H9 (cell line): ENCODE data around the gene HBG2. TPM values are rescaled to one million over a fixed set of nuclear protein-coding genes. Genes with fewer than 3 reads are reported as not detected.

Experiments
- DNase-seq: peaks from one replicate; pipeline ENCODE4 v3.0.0-alpha.2; 2017
- H2AFZ ChIP-seq: one replicate; pipeline ENCODE4 v1.6.1; 2013; ENCODE audit warnings: mild to moderate bottlenecking, low read length, control low read depth, moderate library complexity
- H2AK5ac ChIP-seq: 2 replicates; pipeline ENCODE4 v1.6.1; 2013; ENCODE audit warnings: low read length, control low read depth, mixed read lengths; ENCODE audit not compliant: insufficient read length
- H2BK120ac ChIP-seq: one replicate; pipeline ENCODE4 v1.6.1; 2013; ENCODE audit warnings: low read depth, mild to moderate bottlenecking, low read length, control low read depth, inconsistent platforms; ENCODE audit not compliant: poor library complexity, severe bottlenecking
- H2BK12ac ChIP-seq: 2 replicates; pipeline ENCODE4 v1.6.1; 2013; ENCODE audit warnings: low read length, control low read depth, mixed read lengths, low read depth; ENCODE audit not compliant: insufficient read length
- H2BK15ac ChIP-seq: 2 replicates; pipeline ENCODE4 v1.6.1; 2013; ENCODE audit warnings: low read depth, low read length, control low read depth
- H2BK20ac ChIP-seq: one replicate; pipeline ENCODE4 v1.6.1; 2013; ENCODE audit warnings: low read depth, mild to moderate bottlenecking, low read length, control low read depth, inconsistent platforms; ENCODE audit not compliant: poor library complexity, severe bottlenecking
- H2BK5ac ChIP-seq: 2 replicates; pipeline ENCODE4 v1.6.1; 2013; ENCODE audit warnings: low read length, control low read depth, mixed read lengths; ENCODE audit not compliant: insufficient read length
- H3K14ac ChIP-seq: 2 replicates; pipeline ENCODE4 v1.6.1; 2013; ENCODE audit warnings: low read length, control low read depth; ENCODE audit not compliant: insufficient read depth
- H3K18ac ChIP-seq: 2 replicates; pipeline ENCODE4 v1.6.1; 2013; ENCODE audit warnings: low read depth, mild to moderate bottlenecking, mixed read lengths, low read length, control low read depth; ENCODE audit not compliant: insufficient read length
- H3K23ac ChIP-seq: 2 replicates; pipeline ENCODE4 v1.6.1; 2013; ENCODE audit warnings: low read length, control low read depth, mixed read lengths, low read depth; ENCODE audit not compliant: insufficient read length
- H3K23me2 ChIP-seq: 2 replicates; pipeline ENCODE4 v1.6.1; 2013; ENCODE audit warnings: low read depth, mild to moderate bottlenecking, mixed read lengths, low read length, control low read depth; ENCODE audit not compliant: insufficient read length, poor library complexity, severe bottlenecking
- H3K27ac ChIP-seq: 2 replicates; pipeline ENCODE4 v1.5.1; 2013; ENCODE audit warnings: low read length, control low read depth, mixed read lengths, low read depth; ENCODE audit not compliant: insufficient read length
- H3K27me3 ChIP-seq: 2 replicates; pipeline ENCODE4 v1.6.1; 2013; ENCODE audit warnings: low read length, control low read depth, inconsistent platforms; ENCODE audit not compliant: insufficient read depth
- H3K4ac ChIP-seq: 2 replicates; pipeline ENCODE4 v1.6.1; 2013; ENCODE audit warnings: low read depth, mild to moderate bottlenecking, control low read depth, inconsistent platforms, low read length, moderate library complexity
- H3K4me1 ChIP-seq: 2 replicates; pipeline ENCODE4 v1.6.1; 2013; ENCODE audit warnings: low read length, control low read depth, inconsistent platforms; ENCODE audit not compliant: insufficient read depth
- H3K4me2 ChIP-seq: 2 replicates; pipeline ENCODE4 v1.6.1; 2013; ENCODE audit warnings: low read length, control low read depth, mixed read lengths; ENCODE audit not compliant: insufficient read length, insufficient read depth
- H3K56ac ChIP-seq: 2 replicates; pipeline ENCODE4 v1.6.1; 2013; ENCODE audit warnings: low read depth, mild to moderate bottlenecking, mixed read lengths, low read length, control low read depth; ENCODE audit not compliant: insufficient read length
- H3K79me1 ChIP-seq: 2 replicates; pipeline ENCODE4 v1.6.1; 2013; ENCODE audit warnings: low read depth, mild to moderate bottlenecking, moderate library complexity, low read length, control low read depth, inconsistent platforms; ENCODE audit not compliant: insufficient read depth, poor library complexity, severe bottlenecking
- H3K79me2 ChIP-seq: 2 replicates; pipeline ENCODE4 v1.6.1; 2013; ENCODE audit warnings: low read length, control low read depth, inconsistent platforms; ENCODE audit not compliant: insufficient read depth
- H3K9ac ChIP-seq: 2 replicates; pipeline ENCODE4 v1.6.1; 2013; ENCODE audit warnings: low read length, control low read depth, mixed read lengths; ENCODE audit not compliant: insufficient read length; ENCODE audit errors: extremely low read depth
- H3K9me3 ChIP-seq: one replicate; pipeline ENCODE4 v1.6.1; 2013; ENCODE audit warnings: low read depth, low read length, inconsistent platforms; ENCODE audit not compliant: control insufficient read depth
- H3T11ph ChIP-seq: one replicate; pipeline ENCODE4 v1.6.1; 2013; ENCODE audit warnings: mild to moderate bottlenecking, low read length, control low read depth, inconsistent platforms
- H4K20me1 ChIP-seq: one replicate; pipeline ENCODE4 v1.6.1; 2013; ENCODE audit not compliant: control insufficient read depth, insufficient read length, insufficient read depth
- H4K5ac ChIP-seq: 2 replicates; pipeline ENCODE4 v1.6.1; 2013; ENCODE audit warnings: low read depth, mild to moderate bottlenecking, mixed read lengths, low read length, control low read depth; ENCODE audit not compliant: insufficient read length
- H4K8ac ChIP-seq: replicated peaks from 2 replicates; pipeline ENCODE4 v1.6.1; 2013; ENCODE audit warnings: low read length, control low read depth, mixed read lengths, low read depth; ENCODE audit not compliant: insufficient read length
- H4K91ac ChIP-seq: 2 replicates; pipeline ENCODE4 v1.6.1; 2013; ENCODE audit warnings: low read depth, mild to moderate bottlenecking, moderate library complexity, mixed read lengths, low read length, control low read depth; ENCODE audit not compliant: insufficient read length
- H3K27ac Mint-ChIP-seq, 3 experiments: 2 replicates in 2 of 3; 3 replicates in 1 of 3; pipeline ENCODE4 v1.8.0; 2020 to 2021; ENCODE audit warnings: mixed read lengths in 3 of 3, mild to moderate bottlenecking in 1 of 3, moderate library complexity in 1 of 3
- H3K27me3 Mint-ChIP-seq: 2 replicates; pipeline ENCODE4 v1.8.0; 2021; ENCODE audit warnings: low read depth, mild to moderate bottlenecking, moderate library complexity, mixed read lengths
- H3K36me3 Mint-ChIP-seq, 3 experiments: 2 replicates in 2 of 3; 3 replicates in 1 of 3; pipeline ENCODE4 v1.8.0; 2020 to 2021; ENCODE audit warnings: low read depth in 3 of 3, mixed read lengths in 3 of 3; ENCODE audit not compliant: insufficient read depth in 1 of 3
- H3K4me1 Mint-ChIP-seq, 2 experiments: 2 replicates each; pipeline ENCODE4 v1.8.0; 2020; ENCODE audit warnings: mixed read lengths in 2 of 2
- H3K4me3 Mint-ChIP-seq, 2 experiments: 2 replicates in 1 of 2; 3 replicates in 1 of 2; pipeline ENCODE4 v1.8.0; 2020 to 2021; ENCODE audit warnings: mild to moderate bottlenecking in 2 of 2, mixed read lengths in 2 of 2, moderate library complexity in 1 of 2
- H3K9me3 Mint-ChIP-seq, 2 experiments: 2 replicates in 1 of 2; 3 replicates in 1 of 2; pipeline ENCODE4 v1.8.0; 2020; ENCODE audit warnings: mild to moderate bottlenecking in 2 of 2, mixed read lengths in 2 of 2, moderate library complexity in 1 of 2
- CTCF ChIP-seq: fragments of 200-600 bp; sonication (generic); conservative IDR thresholded peaks from 3 replicates; pipeline ENCODE4 v1.8.0; 2021; ENCODE audit warnings: antibody characterized with exemption, mild to moderate bottlenecking
- WGBS: extraction: QIAGEN DNeasy Blood & Tissue Kit; methylation state at CpG from one replicate; pipeline ENCODE4 v1.1.7; 2013; ENCODE audit warnings: missing lambda C conversion rate, low lambda C conversion rate, mixed read lengths; ENCODE audit not compliant: insufficient read length; ENCODE audit errors: extremely low coverage; 5-methylcytosine and 5-hydroxymethylcytosine counted together
- total RNA-seq: library from RNA; stranded (reverse); gene quantifications from 2 replicates; pipeline ENCODE4 v1.2.1, GENCODE V29; 2021

Gene HBG2
- total RNA-seq, 1 experiment from 2014 or later = not detected

GRCh38 chr11:5229356-5229755 is 25.2 kb downstream of the HBG2 start:
- no peaks in the 10 kb centered on the region for H3K4me1 Mint-ChIP-seq
- no peaks in the 10 kb centered on the region for H3K36me3 Mint-ChIP-seq
- H2AK5ac ChIP-seq = no peak overlapping the region

More at GRCh38 chr11:5229356-5229755, 25.2 kb downstream of the HBG2 start:
- no peak overlapping the region for H3K4ac ChIP-seq
- Mint-ChIP-seq H3K4me3 (no peak overlapping the region), H3K27ac (no peak overlapping the region), H3K27me3 (no peaks in the 10 kb centered on the region), H3K9me3 (no peaks in the 10 kb centered on the region)
- H4K8ac ChIP-seq = no peak overlapping the region
- no peaks in the 10 kb centered on the region for H3K79me1 ChIP-seq
- no peak overlapping the region for H3K9ac ChIP-seq
- no peak overlapping the region for H2BK15ac ChIP-seq
- H3K79me2 ChIP-seq = no peaks in the 10 kb centered on the region
- no peaks in the 10 kb centered on the region for H3K27me3 ChIP-seq
- no peak overlapping the region for H4K91ac ChIP-seq
- no peak overlapping the region for H2BK120ac ChIP-seq
- no peak overlapping the region for H2AFZ ChIP-seq
- no peak overlapping the region for H3K14ac ChIP-seq
- no peak overlapping the region for H4K5ac ChIP-seq
- no peak overlapping the region for H3K23ac ChIP-seq
- H3K27ac ChIP-seq = no peak overlapping the region
- no peaks in the 10 kb centered on the region for H3K4me1 ChIP-seq
- H3K18ac ChIP-seq = no peak overlapping the region
- H3T11ph ChIP-seq = no peak overlapping the region
- no peak overlapping the region for H3K56ac ChIP-seq
- no peak overlapping the region for H2BK20ac ChIP-seq
- no peak for TF ChIP-seq CTCF
- no peak overlapping the region for H3K4me2 ChIP-seq
- H2BK5ac ChIP-seq = no peak overlapping the region
- H2BK12ac ChIP-seq = no peak overlapping the region
- H4K20me1 ChIP-seq = no peaks in the 10 kb centered on the region
- H3K9me3 ChIP-seq = no peaks in the 10 kb centered on the region
- H3K23me2 ChIP-seq = no peaks in the 10 kb centered on the region
- no peak for DNase-seq
- no CpG with 5 or more reads among the region's 1 CpG for WGBS
